GM12874 (cell line): Measurements from ENCODE around the gene HDGFL2.

Experiments used
- CTCF ChIP-seq: IDR thresholded peaks from 2 replicates; pipeline ENCODE4 v1.5.1; 2011; ENCODE audit warnings: low read depth, mild to moderate bottlenecking, control low read depth, low read length, moderate library complexity; ENCODE audit not compliant: insufficient read depth

The HDGFL2 gene

GRCh38 chr19:4510435-4511255, 38.5 kb downstream of the HDGFL2 start:
- TF ChIP-seq CTCF, result no peak

DNA sequence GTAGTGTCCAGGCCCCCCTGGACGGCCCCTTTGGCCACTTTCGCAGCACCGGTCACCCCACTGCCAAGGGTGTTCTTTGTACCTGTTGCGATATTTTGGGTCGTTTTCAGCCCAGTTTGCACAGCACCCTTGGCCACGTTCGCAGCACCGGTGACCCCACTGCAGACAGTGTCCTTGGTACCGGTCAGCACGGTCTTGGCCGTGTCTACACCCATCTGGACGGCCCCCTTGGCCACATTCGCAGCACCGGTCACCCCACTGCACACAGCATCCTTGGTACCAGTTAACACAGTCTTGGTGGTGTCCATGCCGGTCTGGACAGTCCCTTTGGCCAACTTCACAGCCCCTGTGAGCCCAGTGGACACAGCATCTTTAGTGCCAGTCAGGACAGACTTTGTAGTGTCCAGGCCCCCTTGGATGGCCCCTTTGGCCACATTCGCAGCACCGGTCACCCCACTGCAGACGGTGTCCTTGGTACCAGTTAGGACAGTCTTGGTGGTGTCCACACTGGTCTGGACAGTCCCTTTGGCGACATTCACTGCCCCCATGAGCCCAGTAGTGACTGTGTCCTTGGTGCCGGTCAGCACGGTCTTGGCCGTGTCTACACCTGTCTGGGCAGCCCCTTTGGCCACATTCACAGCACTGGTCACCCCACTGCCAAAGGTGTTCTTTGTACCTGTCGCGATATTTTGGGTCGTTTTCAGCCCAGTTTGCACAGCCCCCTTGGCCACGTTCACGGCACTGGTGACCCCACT, 39.4 kb downstream of the HDGFL2 start:
- TF ChIP-seq CTCF, result no peak

- no peak for TF ChIP-seq CTCF
Measured at GRCh38 chr19:4512070-4512469, 40.0 kb downstream of the HDGFL2 start.

GRCh38 chr19:4513248-4513647, 41.2 kb downstream of the HDGFL2 start:
- TF ChIP-seq CTCF, result no peak

GRCh38 chr19:4515732-4516131, 43.6 kb downstream of the HDGFL2 start:
- TF ChIP-seq CTCF, result no peak

DNA sequence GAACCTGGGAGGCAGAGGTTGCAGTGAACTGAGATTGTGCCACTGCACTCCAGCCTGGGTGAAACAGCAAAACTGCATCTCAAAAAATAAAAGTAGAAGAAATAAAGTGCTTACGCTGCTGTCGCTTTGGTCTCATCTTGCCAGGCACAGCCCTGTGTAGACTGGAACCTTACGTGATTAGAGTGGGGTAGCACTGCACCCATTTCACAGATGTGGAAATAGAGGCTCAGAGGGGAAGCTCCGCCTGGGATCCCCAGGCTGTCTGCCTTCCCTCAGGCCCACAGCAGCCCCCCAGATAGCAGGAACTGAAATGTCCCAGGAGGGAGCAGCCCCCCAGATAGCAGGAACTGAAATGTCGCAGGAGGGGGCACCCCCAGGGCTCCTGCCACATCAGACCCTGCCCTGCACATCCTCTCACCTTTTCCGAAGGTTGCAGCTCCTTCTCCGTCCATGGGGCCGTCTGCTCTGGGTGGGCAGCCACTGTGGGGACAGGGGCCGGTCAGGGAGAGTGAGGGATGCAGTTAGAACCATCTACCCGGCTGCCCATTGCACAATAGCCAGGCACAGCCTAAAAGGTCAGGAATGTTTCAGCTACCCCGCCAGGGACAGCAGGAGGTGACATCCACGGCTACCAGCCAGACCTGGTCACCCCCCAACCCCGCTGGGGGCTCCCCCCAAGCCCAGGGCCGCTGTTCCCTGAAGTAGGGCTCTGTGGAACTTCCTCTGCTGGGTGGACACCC, 44.3 kb downstream of the HDGFL2 start:
- no peak for TF ChIP-seq CTCF

GRCh38 chr19:4516939-4517300, 44.8 kb downstream of the HDGFL2 start:
- no peak for TF ChIP-seq CTCF
